Muscle of leg (tissue), 11 donors: ENCODE results near the gene LGR4. TPM values are rescaled to one million over a fixed set of nuclear protein-coding genes. Genes with fewer than 3 reads are reported as not detected.

ENCODE experiments used
- DNase-seq: peaks from one replicate; pipeline ENCODE4 v3.0.0; 2013
- H3K27ac ChIP-seq: one replicate; pipeline ENCODE4 v1.5.1; 2013; ENCODE audit warnings: mild to moderate bottlenecking, low read length, control low read depth
- H3K27me3 ChIP-seq: one replicate; pipeline ENCODE4 v1.6.1; 2013; ENCODE audit warnings: low read length; ENCODE audit not compliant: control insufficient read depth, insufficient read depth
- H3K36me3 ChIP-seq: one replicate; pipeline ENCODE4 v1.6.1; 2013; ENCODE audit warnings: low read length; ENCODE audit not compliant: control insufficient read depth, insufficient read depth
- H3K4me1 ChIP-seq: one replicate; pipeline ENCODE4 v1.6.1; 2013; ENCODE audit warnings: low read length; ENCODE audit not compliant: control insufficient read depth, insufficient read depth
- H3K4me3 ChIP-seq: one replicate; pipeline ENCODE4 v1.5.1; 2013; ENCODE audit warnings: low read length, control low read depth
- H3K9me3 ChIP-seq: replicated peaks from 2 replicates; pipeline ENCODE4 v1.6.1; 2013; ENCODE audit warnings: low read depth, low read length; ENCODE audit not compliant: control insufficient read depth
- WGBS: methylation state at CpG from one replicate; pipeline ENCODE4 v1.1.5; 2013; ENCODE audit warnings: missing lambda C conversion rate; ENCODE audit not compliant: insufficient coverage; 5-methylcytosine and 5-hydroxymethylcytosine counted together
- polyA plus RNA-seq, 8 donors: library from polyadenylated mRNA; unstranded; fragments of 120-200 nt; gene quantifications; one replicate each; pipeline versions ENCODE4 v1.2.1 to v1.2.3, GENCODE V29; 2013; ENCODE audit warnings: inconsistent platforms in 1 of 8, low replicate concordance in 1 of 8; ENCODE audit not compliant: insufficient read length in 8 of 8, insufficient read depth in 1 of 8
- total RNA-seq: library from RNA; stranded (reverse); fragments of 120-200 nt; gene quantifications from one replicate; pipeline ENCODE4 v1.2.4, GENCODE V29; 2013

The LGR4 gene
- total and polyA plus RNA-seq, 9 donors, result 18.8 to 33.3 (median 27.6) TPM

DNA sequence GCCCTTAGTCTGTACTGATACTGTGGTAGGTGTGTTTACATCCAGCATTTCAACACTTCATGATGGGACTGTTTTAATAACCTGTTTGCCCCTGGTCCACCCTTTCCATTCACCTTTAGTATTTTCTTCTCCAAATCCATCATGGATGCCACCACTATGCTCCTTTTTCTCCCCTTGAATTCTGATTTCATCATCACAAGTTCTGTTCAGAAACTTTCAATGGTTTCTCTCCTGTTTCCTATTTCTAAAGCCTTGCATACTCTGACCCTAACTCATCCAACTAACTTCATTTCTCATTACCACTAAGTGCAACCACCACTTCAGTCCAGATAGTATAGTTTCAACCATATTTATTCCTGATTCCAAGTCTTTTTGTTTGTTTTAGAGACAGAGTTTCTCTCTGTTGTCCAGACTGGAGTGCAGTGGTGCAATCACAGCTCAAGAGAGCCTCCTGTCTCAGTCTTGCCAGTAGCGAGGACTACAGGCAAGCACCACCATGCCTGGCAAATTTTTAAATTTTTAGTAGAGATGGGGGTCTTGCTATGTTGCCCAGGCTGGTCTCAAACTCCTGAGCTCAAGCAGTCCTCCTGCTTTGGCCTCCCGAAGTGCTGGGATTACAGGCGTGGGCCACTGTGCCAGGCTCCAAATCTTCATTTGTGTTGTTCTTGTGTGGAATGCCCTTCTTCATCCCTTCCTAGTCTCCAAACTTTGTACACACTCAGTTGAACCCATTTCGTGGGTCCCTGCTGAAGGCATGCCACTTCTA, 35.1 kb upstream of the LGR4 start:
- no peaks in the 10 kb centered on the region for H3K9me3 ChIP-seq
- DNase-seq, result no peak
- H3K36me3 ChIP-seq, result no peaks in the 10 kb centered on the region
- WGBS, result 93% methylated on average over 2 of the region's 4 CpGs
- H3K27ac ChIP-seq, result no peak overlapping the region
- no peaks in the 10 kb centered on the region for H3K27me3 ChIP-seq
- no peak overlapping the region for H3K4me3 ChIP-seq
- peaks cover 5% of the 10 kb centered on the region for H3K4me1 ChIP-seq

DNA sequence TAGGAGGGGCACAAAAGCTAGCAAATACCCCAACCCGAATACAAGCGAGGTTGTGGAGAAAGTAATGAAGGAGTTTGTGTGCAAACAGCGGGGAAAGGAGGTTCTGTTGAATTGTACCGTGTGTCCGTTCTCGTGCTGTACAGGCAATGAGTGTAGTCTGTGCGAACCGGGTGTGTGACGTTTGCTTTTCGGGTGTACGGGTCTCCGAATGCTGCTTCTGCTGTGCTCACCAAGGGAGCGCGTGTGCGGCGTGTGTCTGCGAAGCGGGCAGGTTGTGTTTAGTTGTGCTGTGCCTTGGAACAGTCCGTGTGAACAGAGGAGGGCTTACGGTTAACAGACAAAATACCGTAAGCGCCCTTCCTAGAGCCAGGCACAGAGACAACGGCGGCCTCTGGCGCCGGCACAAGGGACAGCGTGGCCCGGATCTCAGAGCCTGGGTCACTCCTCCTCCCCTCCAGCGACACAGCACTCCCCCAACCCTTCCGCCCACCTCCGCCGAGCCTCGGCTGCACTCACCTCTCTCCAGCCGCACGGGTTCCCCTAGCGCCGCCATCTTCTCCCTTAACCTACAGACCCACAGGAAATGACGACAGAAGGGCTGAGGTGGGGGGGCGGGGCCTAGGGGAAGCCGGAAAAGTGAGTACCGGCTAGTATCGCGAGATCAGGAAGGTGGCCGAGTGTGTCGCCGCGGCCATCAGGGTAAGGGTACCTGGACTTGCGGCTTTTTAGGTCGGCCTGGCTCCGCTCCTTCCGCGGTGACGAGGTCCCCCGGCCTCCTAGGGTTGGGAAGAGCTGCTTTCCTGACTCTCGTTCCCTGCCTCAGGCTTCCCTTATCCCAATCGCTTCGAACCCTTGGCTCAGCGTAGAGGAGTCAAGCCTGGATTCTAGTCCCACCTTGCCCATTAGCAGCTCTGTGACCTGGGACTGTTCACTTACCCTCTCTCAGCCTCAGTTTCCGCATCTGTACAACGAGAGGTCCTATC, 33.9 kb upstream of the LGR4 start, which contains the start of gene LIN7C:
TSS of gene LIN7C (minus strand) at position 570 of the 983 bp plus-strand sequence. CDS start at position 553, 17 bp downstream.
- peak; percentile 99 for DNase-seq
- peak within 1 kb of the TSS; percentile 94 for H3K27ac ChIP-seq
- WGBS, result under 1% methylated on average over 55 of the region's 60 CpGs
- H3K4me3 ChIP-seq, result peak within 1 kb of the TSS; percentile 77
- H3K9me3 ChIP-seq, result no peaks in the 10 kb centered on the region
- H3K4me1 ChIP-seq, result peaks cover 5% of the 10 kb centered on the region
- no peaks in the 10 kb centered on the region for H3K27me3 ChIP-seq
- peaks cover 2% of the 10 kb centered on the region for H3K36me3 ChIP-seq

DNA sequence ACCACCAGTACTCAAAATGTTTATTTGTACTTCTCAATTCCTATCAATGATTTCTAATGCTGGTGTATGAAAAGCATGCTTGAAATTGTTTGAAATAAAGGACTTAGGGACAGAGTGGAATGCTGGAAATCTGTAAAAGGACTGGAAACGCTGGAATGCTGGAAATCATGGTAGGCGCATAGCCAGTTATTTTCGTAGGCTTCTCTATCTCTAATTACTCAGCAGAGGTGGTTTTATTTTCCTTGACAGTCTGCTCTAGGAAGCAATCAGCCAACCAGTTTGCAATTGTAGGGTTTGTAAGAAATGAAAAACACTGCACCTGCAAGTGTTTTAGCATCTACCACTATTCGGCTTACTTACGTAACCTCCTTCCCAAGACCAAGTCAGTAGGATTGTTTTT, 33.2 kb upstream of the LGR4 start:
- H3K4me1 ChIP-seq, result peaks cover 5% of the 10 kb centered on the region
- H3K9me3 ChIP-seq, result no peaks in the 10 kb centered on the region
- H3K36me3 ChIP-seq, result peaks cover 2% of the 10 kb centered on the region
- H3K27me3 ChIP-seq, result no peaks in the 10 kb centered on the region
- WGBS, result 7% methylated on average over 2 of the region's 5 CpGs
- peak overlapping the region; percentile 94 for H3K27ac ChIP-seq
- DNase-seq, result no peak
- H3K4me3 ChIP-seq, result peak overlapping the region; percentile 77

DNA sequence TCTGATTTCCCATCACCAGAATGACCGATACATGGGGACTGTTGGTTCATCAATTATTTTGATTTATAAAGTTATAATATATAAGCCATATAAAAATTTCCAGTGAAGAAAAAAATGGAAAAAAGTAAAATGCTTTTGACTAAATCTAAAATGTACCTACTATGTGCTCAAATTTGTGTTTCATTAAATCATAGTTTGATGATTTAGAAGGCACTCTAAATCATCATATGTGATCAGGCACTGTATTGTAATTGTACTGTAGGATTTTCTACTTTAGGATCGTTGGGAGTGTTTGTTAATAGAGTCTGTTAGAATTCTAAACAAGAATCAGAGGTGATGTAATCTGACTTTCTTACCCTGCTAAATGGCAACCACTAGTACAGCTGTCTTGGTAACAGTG, 31.6 kb upstream of the LGR4 start:
- H3K36me3 ChIP-seq, result peaks cover 8% of the 10 kb centered on the region
- no peak overlapping the region for H3K4me3 ChIP-seq
- H3K9me3 ChIP-seq, result no peaks in the 10 kb centered on the region
- H3K4me1 ChIP-seq, result peaks cover 5% of the 10 kb centered on the region
- no CpG with 5 or more reads among the region's 2 CpGs for WGBS
- no peak for DNase-seq
- H3K27ac ChIP-seq, result no peak overlapping the region
- no peaks in the 10 kb centered on the region for H3K27me3 ChIP-seq

DNA sequence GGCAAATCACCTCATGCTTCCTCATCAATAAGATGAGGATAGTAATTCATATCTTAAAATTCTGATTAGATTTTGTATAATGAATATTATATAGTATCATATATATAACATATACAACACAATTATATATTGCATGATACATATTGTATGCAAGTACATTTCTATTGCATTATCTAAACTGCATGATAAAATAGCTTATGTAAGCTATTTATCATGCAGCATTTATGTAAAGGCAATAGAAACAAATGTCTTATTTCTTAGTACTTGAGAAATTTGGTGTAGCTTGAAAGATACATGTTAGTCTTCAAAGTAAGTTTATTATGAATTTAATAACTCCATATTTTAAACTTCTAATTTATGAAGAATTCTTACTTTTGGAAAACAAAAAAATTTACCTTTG, 28.5 kb upstream of the LGR4 start:
- H3K27me3 ChIP-seq, result no peaks in the 10 kb centered on the region
- no peak overlapping the region for H3K4me3 ChIP-seq
- H3K27ac ChIP-seq, result no peak overlapping the region
- DNase-seq, result no peak
- peaks cover 5% of the 10 kb centered on the region for H3K4me1 ChIP-seq
- peaks cover 8% of the 10 kb centered on the region for H3K36me3 ChIP-seq
- H3K9me3 ChIP-seq, result no peaks in the 10 kb centered on the region

DNA sequence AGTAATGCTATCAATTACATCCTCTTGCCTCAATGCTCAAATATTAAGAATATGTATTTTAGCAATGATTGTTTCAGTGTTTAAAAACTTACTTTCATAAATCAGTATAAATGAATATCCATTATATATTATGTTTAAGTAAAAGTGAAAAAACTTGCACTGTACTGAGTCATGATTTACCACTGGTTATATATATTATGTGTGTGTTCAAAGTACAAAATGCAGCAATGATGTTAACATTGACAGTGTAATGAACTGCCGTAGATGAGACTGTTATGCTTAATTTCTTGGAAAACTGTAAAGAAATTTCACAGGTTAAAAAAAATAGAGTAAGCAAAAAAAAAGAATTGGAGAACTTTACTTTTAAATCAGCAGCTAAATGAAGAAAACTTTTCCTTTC, 25.3 kb upstream of the LGR4 start:
- WGBS, result no CpG with 5 or more reads among the region's 1 CpG
- no peaks in the 10 kb centered on the region for H3K27me3 ChIP-seq
- H3K4me3 ChIP-seq, result no peak overlapping the region
- no peak for DNase-seq
- no peak overlapping the region for H3K27ac ChIP-seq
- no peaks in the 10 kb centered on the region for H3K9me3 ChIP-seq
- H3K4me1 ChIP-seq, result no peaks in the 10 kb centered on the region
- peaks cover 11% of the 10 kb centered on the region for H3K36me3 ChIP-seq

DNA sequence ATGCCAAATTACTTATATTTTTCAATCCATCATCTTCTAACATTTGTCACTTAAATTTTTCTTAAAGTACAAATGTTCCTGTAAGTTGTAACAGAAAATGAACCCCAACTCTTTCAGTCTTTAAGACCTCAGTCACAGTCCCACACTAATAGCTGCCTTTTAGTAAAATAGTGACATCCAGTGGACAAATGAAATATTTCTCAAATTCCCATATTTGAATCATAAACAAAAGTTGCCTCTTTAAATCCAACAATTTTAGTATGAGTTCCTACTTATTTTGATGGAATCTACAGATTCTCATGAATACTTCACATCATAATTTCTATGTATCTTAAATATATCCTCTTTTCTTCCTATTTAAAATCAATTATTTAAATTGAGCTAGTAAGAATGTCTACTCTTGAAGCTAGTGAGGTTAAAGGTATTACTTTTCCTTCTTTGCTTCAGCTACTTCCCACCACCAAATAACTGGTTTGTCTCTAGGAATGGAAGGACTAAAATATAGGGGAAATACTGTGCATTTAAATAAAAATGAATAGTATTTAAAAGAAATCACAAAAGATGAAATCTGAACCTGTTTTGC, 24.8 kb upstream of the LGR4 start:
- H3K36me3 ChIP-seq, result peaks cover 13% of the 10 kb centered on the region
- no peaks in the 10 kb centered on the region for H3K4me1 ChIP-seq
- H3K4me3 ChIP-seq, result no peak overlapping the region
- H3K27me3 ChIP-seq, result no peaks in the 10 kb centered on the region
- H3K9me3 ChIP-seq, result no peaks in the 10 kb centered on the region
- no peak overlapping the region for H3K27ac ChIP-seq
- DNase-seq, result peak; percentile 36

DNA sequence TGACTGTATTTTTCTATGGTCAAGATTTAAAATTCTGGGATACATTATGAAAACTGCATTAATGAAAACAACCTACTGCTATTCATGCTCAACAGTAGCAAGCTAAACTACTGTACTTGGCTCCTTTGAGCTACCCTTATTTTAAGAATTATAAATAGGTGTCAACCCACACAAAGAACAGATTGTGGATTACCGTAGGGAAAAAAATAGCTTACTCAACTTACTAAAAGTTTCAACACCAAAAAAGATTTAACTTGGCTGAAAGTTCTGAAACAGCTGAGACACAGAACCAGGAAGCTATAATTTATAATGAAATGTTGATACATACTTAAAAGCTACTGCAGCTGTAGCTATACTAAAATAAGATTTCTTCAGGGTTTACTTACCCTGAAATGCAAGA, 23.9 kb upstream of the LGR4 start:
- Histone ChIP-seq H3K4me1 (no peaks in the 10 kb centered on the region), H3K36me3 (peaks cover 17% of the 10 kb centered on the region), H3K9me3 (no peaks in the 10 kb centered on the region), H3K27me3 (no peaks in the 10 kb centered on the region), H3K27ac (no peak overlapping the region), H3K4me3 (no peak overlapping the region)
- no CpG with 5 or more reads among the region's 1 CpG for WGBS
- peak; percentile 29 for DNase-seq

DNA sequence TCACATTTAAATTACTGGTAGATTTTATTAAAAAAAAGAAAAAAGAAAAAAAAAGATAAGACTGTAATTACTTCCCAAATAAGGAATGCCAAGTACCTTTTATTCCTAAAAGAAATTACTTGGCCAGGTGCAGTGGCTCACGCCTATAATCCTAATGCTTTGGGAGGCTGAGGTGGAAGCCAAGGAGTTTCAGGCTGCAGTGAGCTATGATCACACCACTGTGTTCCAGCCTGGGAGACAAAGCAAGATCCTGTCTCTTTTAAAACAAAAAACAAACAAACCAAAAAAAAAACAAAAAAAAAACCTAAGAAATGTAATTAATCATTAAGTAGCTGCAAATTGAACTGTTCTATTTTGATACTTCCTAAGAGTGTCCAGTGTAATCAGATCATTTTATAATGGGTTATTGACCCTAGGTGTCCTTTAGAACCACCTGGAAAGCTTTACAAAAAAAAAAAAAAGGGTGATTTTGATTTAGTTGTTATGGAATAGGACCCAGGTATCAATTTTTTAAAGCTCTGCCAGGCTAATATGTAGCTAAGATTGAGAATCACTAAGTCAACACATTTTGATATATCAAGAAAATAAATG, 23.2 kb upstream of the LGR4 start:
- Histone ChIP-seq H3K27ac (no peak overlapping the region), H3K9me3 (no peaks in the 10 kb centered on the region), H3K4me1 (no peaks in the 10 kb centered on the region), H3K27me3 (no peaks in the 10 kb centered on the region), H3K36me3 (peaks cover 24% of the 10 kb centered on the region), H3K4me3 (no peak overlapping the region)
- no CpG with 5 or more reads among the region's 1 CpG for WGBS
- no peak for DNase-seq

DNA sequence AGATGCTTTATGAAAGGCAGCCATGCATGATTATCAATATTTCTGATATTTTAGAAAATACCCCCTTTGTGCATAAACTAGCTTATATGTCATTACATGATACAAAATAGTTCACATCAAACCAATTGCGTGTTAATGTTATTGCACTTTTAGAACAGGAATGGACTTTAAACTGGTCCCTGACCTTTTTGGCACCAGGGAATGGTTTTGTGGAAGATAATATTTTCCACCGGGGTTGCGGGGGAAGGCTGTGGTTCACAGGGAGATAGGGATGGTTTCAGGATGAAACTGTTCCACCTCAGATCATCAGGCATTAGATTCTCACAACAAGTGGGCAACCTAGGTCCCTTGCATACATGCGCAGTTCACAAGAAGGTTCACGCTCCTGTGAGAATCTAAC, 16.5 kb upstream of the LGR4 start:
- H3K27me3 ChIP-seq, result no peaks in the 10 kb centered on the region
- no peak overlapping the region for H3K27ac ChIP-seq
- no peak overlapping the region for H3K4me3 ChIP-seq
- H3K36me3 ChIP-seq, result peaks cover 21% of the 10 kb centered on the region
- H3K9me3 ChIP-seq, result no peaks in the 10 kb centered on the region
- WGBS, result 100% methylated on average over 4 of the region's 5 CpGs
- DNase-seq, result no peak
- no peaks in the 10 kb centered on the region for H3K4me1 ChIP-seq
